K562 (cell line): ENCODE results near the gene EXOC2.

ENCODE experiments used
- CEBPZ ChIP-seq: fragments of 150-350 bp; IDR thresholded peaks from 2 replicates; pipeline ENCODE4 v1.6.1; 2014; ENCODE audit warnings: low read depth, mild to moderate bottlenecking, low read length, borderline replicate concordance
- ELF4 ChIP-seq: fragments of 450-650 bp; formaldehyde crosslinking; IDR thresholded peaks from 2 replicates; pipeline ENCODE4 v1.4.0; 2022; ENCODE audit warnings: missing genetic modification characterization
- HNRNPLL ChIP-seq: fragments of 200-400 bp; formaldehyde crosslinking; IDR thresholded peaks from 2 replicates; pipeline ENCODE4 v1.6.1; 2017; ENCODE audit warnings: low read length, low read depth, mild to moderate bottlenecking; ENCODE audit not compliant: poor library complexity, severe bottlenecking
- JUND ChIP-seq, 2 experiments: IDR thresholded peaks; 2 replicates in 1 of 2; 3 replicates in 1 of 2; pipeline ENCODE4 v1.6.1; 2011; ENCODE audit warnings: borderline replicate concordance in 2 of 2, low read depth in 2 of 2, low read length in 2 of 2, improper control_type of control experiment in 1 of 2, missing biosample characterization in 1 of 2, missing genetic modification characterization in 1 of 2, missing genetic modification reagents in 1 of 2
- LARP7 ChIP-seq: fragments of 450-650 bp; IDR thresholded peaks from 2 replicates; pipeline ENCODE4 v1.6.1; 2016
- MAFF ChIP-seq: IDR thresholded peaks from 2 replicates; pipeline ENCODE4 v1.6.1; 2012; ENCODE audit warnings: low read length, improper control_type of control experiment
- MXD1 ChIP-seq: fragments of 250-450 bp; sonication (Bioruptor Pico); IDR thresholded peaks from 2 replicates; pipeline ENCODE4 v1.8.0; 2021; ENCODE audit warnings: borderline replicate concordance, mild to moderate bottlenecking, moderate library complexity; ENCODE audit not compliant: poor library complexity, severe bottlenecking
- NR3C1 ChIP-seq: sonication (generic); formaldehyde crosslinking; IDR thresholded peaks from 2 replicates; pipeline ENCODE4 v1.8.1; 2022; ENCODE audit warnings: missing genetic modification reagents
- PHB2 ChIP-seq: fragments of 450-650 bp; IDR thresholded peaks from 2 replicates; pipeline ENCODE4 v1.6.1; 2017; ENCODE audit warnings: low read depth
- POLR2A ChIP-seq: fragments of 450-650 bp; conservative IDR thresholded peaks from 2 replicates; pipeline ENCODE4 v1.6.1; 2016
- PYGO2 ChIP-seq: fragments of 450-650 bp; IDR thresholded peaks from 2 replicates; pipeline ENCODE4 v1.6.1; 2016; ENCODE audit warnings: mild to moderate bottlenecking, missing genetic modification characterization, moderate library complexity, missing compliant biosample characterization
- TFAM ChIP-seq: fragments of 250-450 bp; sonication (Bioruptor Pico); conservative IDR thresholded peaks from 2 replicates; pipeline ENCODE4 v1.5.0; 2021; ENCODE audit warnings: mild to moderate bottlenecking, moderate library complexity
- UBTF ChIP-seq, 2 experiments: IDR thresholded peaks; 2 replicates each; pipeline ENCODE4 v1.6.1; 2012; ENCODE audit warnings: improper control_type of control experiment in 2 of 2, low read depth in 2 of 2, low read length in 2 of 2, borderline replicate concordance in 1 of 2
- TF ChIP-seq, protein P1 (sequence below): fragments of 450-650 bp; IDR thresholded peaks from 2 replicates; pipeline ENCODE4 v1.6.1; 2017; ENCODE audit warnings: antibody characterized with exemption

DNA sequence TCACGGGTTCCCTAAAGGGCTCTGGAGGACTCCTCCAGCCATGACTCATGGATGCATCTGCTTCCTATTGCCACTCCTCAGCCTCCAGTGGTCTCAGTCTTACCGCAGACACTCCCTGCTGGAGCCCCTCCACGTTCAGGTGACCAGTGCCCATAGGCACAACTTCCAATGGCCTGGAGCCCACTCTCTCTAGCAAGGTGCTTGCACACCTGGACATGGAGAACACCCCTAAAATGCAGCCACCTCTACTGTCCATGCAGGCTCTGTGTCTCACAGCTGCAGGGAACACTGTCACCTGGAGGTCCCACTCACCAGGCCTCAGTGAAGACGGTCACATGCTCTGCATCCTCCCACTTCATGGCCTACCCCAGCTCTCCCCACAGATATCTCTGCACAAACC is 72.0 kb downstream of the EXOC2 start:
- no peak for TF ChIP-seq PYGO2
- TF ChIP-seq MXD1 (CRISPR knock-in tag), result no peak
- no peak for TF ChIP-seq LARP7
- TF ChIP-seq, protein P1, sequence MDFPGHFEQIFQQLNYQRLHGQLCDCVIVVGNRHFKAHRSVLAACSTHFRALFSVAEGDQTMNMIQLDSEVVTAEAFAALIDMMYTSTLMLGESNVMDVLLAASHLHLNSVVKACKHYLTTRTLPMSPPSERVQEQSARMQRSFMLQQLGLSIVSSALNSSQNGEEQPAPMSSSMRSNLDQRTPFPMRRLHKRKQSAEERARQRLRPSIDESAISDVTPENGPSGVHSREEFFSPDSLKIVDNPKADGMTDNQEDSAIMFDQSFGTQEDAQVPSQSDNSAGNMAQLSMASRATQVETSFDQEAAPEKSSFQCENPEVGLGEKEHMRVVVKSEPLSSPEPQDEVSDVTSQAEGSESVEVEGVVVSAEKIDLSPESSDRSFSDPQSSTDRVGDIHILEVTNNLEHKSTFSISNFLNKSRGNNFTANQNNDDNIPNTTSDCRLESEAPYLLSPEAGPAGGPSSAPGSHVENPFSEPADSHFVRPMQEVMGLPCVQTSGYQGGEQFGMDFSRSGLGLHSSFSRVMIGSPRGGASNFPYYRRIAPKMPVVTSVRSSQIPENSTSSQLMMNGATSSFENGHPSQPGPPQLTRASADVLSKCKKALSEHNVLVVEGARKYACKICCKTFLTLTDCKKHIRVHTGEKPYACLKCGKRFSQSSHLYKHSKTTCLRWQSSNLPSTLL, result no peak
- TF ChIP-seq TFAM (CRISPR knock-in tag), result no peak
- TF ChIP-seq HNRNPLL, result no peak
- TF ChIP-seq UBTF (IDR thresholded peaks at IDR 0.05; ENCODE audit: borderline replicate concordance in 1 of 2, low read depth in 2 of 2, low read length in 2 of 2), result no peak
- no peak for TF ChIP-seq ELF4 (CRISPR knock-in tag)
- no peak for TF ChIP-seq NR3C1
- no peak for TF ChIP-seq JUND (IDR thresholded peaks at IDR 0.05; ENCODE audit: borderline replicate concordance, low read depth, low read length)
- no peak for TF ChIP-seq JUND (tag; IDR thresholded peaks at IDR 0.05; ENCODE audit: borderline replicate concordance, low read depth, low read length)
- TF ChIP-seq MAFF, result no peak
- TF ChIP-seq CEBPZ, result no peak
- no peak for TF ChIP-seq POLR2A
- no peak for TF ChIP-seq PHB2
